Activated T-cell treated with anti-CD3 and anti-CD28 coated beads for 4 hours (primary cell): ENCODE measurements around the gene IGFL3.

Experiments
- DNase-seq: peaks from one replicate; pipeline ENCODE4 v3.0.0-alpha.2; 2020

Gene IGFL3

GRCh38 chr19:46076031-46076880 is 48.2 kb downstream of the IGFL3 start:
- DNase-seq: no peak

GRCh38 chr19:46073268-46073922 is 51.1 kb downstream of the IGFL3 start:
- no peak for DNase-seq
